Heart right ventricle (tissue), 16 donors: ENCODE measurements around the gene RAB44. TPM values are rescaled to one million over a fixed set of nuclear protein-coding genes. Genes with fewer than 3 reads are reported as not detected.

ENCODE experiments used
- ATAC-seq, 8 donors: fragments of 200-7000 bp; cut with Tn5 transposase; one replicate each; pipeline ENCODE4 v1.9.1; 2020; ENCODE audit warnings: mild to moderate bottlenecking in 8 of 8, moderate library complexity in 8 of 8, moderate number of reproducible peaks in 1 of 8
- DNase-seq, 2 donors: peaks; one replicate each; pipeline ENCODE4 v3.0.0-alpha.2; 2020
- H3K27ac ChIP-seq, 10 donors: fragments of 200-600 bp; sonication (generic) in 2 of 10; one replicate each; pipeline versions ENCODE4 v1.5.0 to v1.8.0; 2020 to 2022; ENCODE audit warnings: mild to moderate bottlenecking in 3 of 10
- H3K27me3 ChIP-seq, 7 donors: fragments of 200-600 bp; one replicate each; pipeline ENCODE4 v1.8.0; 2021 to 2022; ENCODE audit warnings: mild to moderate bottlenecking in 2 of 7
- H3K36me3 ChIP-seq, 9 donors: fragments of 200-600 bp; sonication (generic) in 1 of 9; one replicate each; pipeline versions ENCODE4 v1.5.0 to v1.8.0; 2020 to 2022; ENCODE audit warnings: mild to moderate bottlenecking in 2 of 9
- H3K4me1 ChIP-seq, 9 donors: fragments of 200-600 bp; sonication (generic) in 1 of 9; one replicate each; pipeline versions ENCODE4 v1.5.0 to v1.8.0; 2020 to 2022; ENCODE audit warnings: mild to moderate bottlenecking in 4 of 9
- H3K4me3 ChIP-seq, 10 donors: fragments of 200-600 bp; sonication (generic) in 2 of 10; one replicate each; pipeline versions ENCODE4 v1.5.0 to v1.8.0; 2020 to 2022; ENCODE audit warnings: mild to moderate bottlenecking in 7 of 10, moderate library complexity in 2 of 10
- H3K9me3 ChIP-seq, 11 donors: fragments of 200-600 bp in 10 of 11; sonication (generic) in 2 of 11; one replicate each; pipeline versions ENCODE4 v1.5.0 to v1.8.0; 2013 to 2022; ENCODE audit warnings: mild to moderate bottlenecking in 2 of 11, control low read depth in 1 of 11, moderate library complexity in 1 of 11
- CTCF ChIP-seq, 9 donors: fragments of 200-600 bp; sonication (generic) in 2 of 9; IDR thresholded peaks; one replicate each; pipeline versions ENCODE4 v1.5.0 to v1.8.0; 2021 to 2022; ENCODE audit warnings: antibody characterized with exemption in 9 of 9, mild to moderate bottlenecking in 5 of 9, moderate library complexity in 1 of 9
- WGBS, 2 donors: extraction: QIAGEN DNeasy Blood & Tissue Kit; methylation state at CpG; one replicate each; pipeline ENCODE4 v1.1.7; 2013; ENCODE audit warnings: inconsistent platforms in 1 of 2; 5-methylcytosine and 5-hydroxymethylcytosine counted together
- intact Hi-C, 10 donors: fragments of 100-400 bp; cut with DNase I; formaldehyde crosslinking; loops; one replicate each; pipeline versions ENCODE4 v1.11.1 to v1.14.2; 2022
- polyA plus RNA-seq, 2 donors: library from polyadenylated mRNA; stranded (reverse); fragments of 200-250 nt; gene quantifications; one replicate each; pipeline ENCODE4 v1.2.3, GENCODE V29; 2013
- total RNA-seq, 10 donors: library from RNA; stranded (reverse); fragmentation: NEBNext Ultra II Directional in 3 of 10; extraction: Animal tissue kit (Norgen Biotek cat#: 25700) in 3 of 10; gene quantifications; one replicate each; pipeline versions ENCODE4 v1.2.1 to v1.2.4, GENCODE V29; 2021 to 2023
- donor health status: Arrhythmogenic right ventricular cardiomyopathy.
- donor health status: ischemic (EF 13 %, LVEDD 7.1; RV severe dilation, severe dysfunction).
- donor health status: healthy with polysubstance abuse.
- donor health status: DM: no; HTN: yes; CAD: no.
- donor health status: DM: no; HTN: no; CAD: no.
- donor health status: ischemic (EF 25% LVEDD 6.9; RV normal size, moderate dysfunction).
- donor health status: ischemic (EF 25% LVEDD 5.7; RV mildly dilated, moderate dysfunction).
- donor health status: healthy.
- donor health status: DM: yes; HTN: yes; CAD: no.
- donor health status: Ischemic cardiomyopathy.
- donor health status: ischemic (EF 35%, LVEDD 5.7; RV mildly dilated, moderate dysfunction).
- donor health status: nonischemic (EF 11% LVEDD 7.7; RV severe dilation, severe dysfunction).
- donor health status: DM: yes; HTN: yes; CAD: no.
- donor health status: PGD.
- donor health status: ischemic (EF 29% LVEDD 5.4; RV normal size, mild dysfunction).
- donor health status: nonischemic (EF 23%, LVEDD 6.1; RV moderate dilation, normal function).

RAB44 gene
- total and polyA plus RNA-seq, 12 donors: 0.03 to 0.39 (median 0.06) TPM; not detected in 6

- TF ChIP-seq CTCF (IDR thresholded peaks at IDR 0.05): no peak
- no peak for DNase-seq
- H3K4me3 ChIP-seq: peak overlapping the region in 1 of 10 donors; percentile 26
- WGBS, 2 donors: 89 to 91% methylated on average over 6 of the region's 6 CpGs
- H3K36me3 ChIP-seq: no peaks in the 10 kb centered on the region
- ATAC-seq: no peak
- no peaks in the 10 kb centered on the region for H3K27me3 ChIP-seq
- peaks cover 0 to 38% (median 4%) of the 10 kb centered on the region in 9 donors for H3K4me1 ChIP-seq
- H3K9me3 ChIP-seq: peaks cover 0 to 4% (median 0%) of the 10 kb centered on the region in 11 donors
- peak overlapping the region in 1 of 10 donors; percentile 44 for H3K27ac ChIP-seq
- intact Hi-C loops: loop anchor here in 1 of 10 donors (10.0 kb wide), 1 partner anchor 57 kb away; no protein-coding TSS in a partner anchor
These were observed 570 bp downstream of the RAB44 start for GRCh38 chr6:36698196-36698595.

GRCh38 chr6:36698871-36699271 lies 1.2 kb downstream of the RAB44 start:
- H3K27ac ChIP-seq: no peak overlapping the region
- intact Hi-C loops: loop anchor here in 1 of 10 donors (10.0 kb wide), 1 partner anchor 56 kb away; no protein-coding TSS in a partner anchor
- ATAC-seq (no peak), DNase-seq (no peak)
- H3K27me3 ChIP-seq: no peaks in the 10 kb centered on the region
- WGBS, 2 donors: 87 to 89% methylated on average over 8 of the region's 8 CpGs
- H3K4me1 ChIP-seq: peaks cover 0 to 33% (median 0%) of the 10 kb centered on the region in 9 donors
- H3K36me3 ChIP-seq: no peaks in the 10 kb centered on the region
- peak overlapping the region in 1 of 10 donors; percentile 26 for H3K4me3 ChIP-seq
- TF ChIP-seq CTCF (IDR thresholded peaks at IDR 0.05): no peak
- peaks cover 0 to 4% (median 0%) of the 10 kb centered on the region in 11 donors for H3K9me3 ChIP-seq

GRCh38 chr6:36699348-36699747 lies 1.7 kb downstream of the RAB44 start:
- no peak for DNase-seq
- WGBS, 2 donors: 48 to 55% methylated on average over 7 of the region's 7 CpGs

More at GRCh38 chr6:36699348-36699747, 1.7 kb downstream of the RAB44 start:
- H3K9me3 ChIP-seq: peaks cover 0 to 4% (median 0%) of the 10 kb centered on the region in 11 donors
- H3K36me3 ChIP-seq: no peaks in the 10 kb centered on the region
- H3K4me3 ChIP-seq: peak overlapping the region in 1 of 10 donors; percentile 26
- ATAC-seq: peak in 2 of 8 donors; percentile 36 to 51
- H3K4me1 ChIP-seq: peaks cover 0 to 33% (median 0%) of the 10 kb centered on the region in 9 donors
- TF ChIP-seq CTCF (IDR thresholded peaks at IDR 0.05): no peak
- no peak overlapping the region for H3K27ac ChIP-seq
- intact Hi-C loops: loop anchor here in 1 of 10 donors (10.0 kb wide), 1 partner anchor 55 kb away; no protein-coding TSS in a partner anchor
- no peaks in the 10 kb centered on the region for H3K27me3 ChIP-seq
